ENCODE measurements around the gene KDM7A. TPM values are rescaled to one million over a fixed set of nuclear protein-coding genes. Genes with fewer than 3 reads are reported as not detected.

KDM7A gene
- total and polyA plus RNA-seq, 9 of the 15 experiments (the other 6 are each of a cell fraction or from before 2014, with no cell fraction given): 0.90 to 8.4 (median 7.0) TPM

DNA sequence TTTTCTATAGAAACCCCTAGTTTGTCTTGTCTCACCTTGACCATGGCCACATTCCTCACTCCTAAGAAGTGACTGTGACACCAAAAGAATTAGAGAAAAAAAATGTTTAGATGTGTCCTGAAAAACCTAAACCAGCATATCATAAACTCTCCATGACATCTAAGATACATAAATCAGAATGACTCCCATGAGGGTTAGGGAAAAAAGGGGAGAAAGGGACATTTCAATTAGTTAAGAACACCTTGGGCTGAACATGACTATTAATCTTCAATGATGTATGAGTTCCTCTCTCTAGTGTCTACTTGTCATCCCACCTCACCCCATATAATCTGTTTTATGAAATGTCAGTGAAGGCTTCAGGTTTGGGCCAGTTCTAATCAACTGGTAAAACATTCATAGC is 31.1 kb downstream of the KDM7A start (continued):
- TF ChIP-seq, protein P1, sequence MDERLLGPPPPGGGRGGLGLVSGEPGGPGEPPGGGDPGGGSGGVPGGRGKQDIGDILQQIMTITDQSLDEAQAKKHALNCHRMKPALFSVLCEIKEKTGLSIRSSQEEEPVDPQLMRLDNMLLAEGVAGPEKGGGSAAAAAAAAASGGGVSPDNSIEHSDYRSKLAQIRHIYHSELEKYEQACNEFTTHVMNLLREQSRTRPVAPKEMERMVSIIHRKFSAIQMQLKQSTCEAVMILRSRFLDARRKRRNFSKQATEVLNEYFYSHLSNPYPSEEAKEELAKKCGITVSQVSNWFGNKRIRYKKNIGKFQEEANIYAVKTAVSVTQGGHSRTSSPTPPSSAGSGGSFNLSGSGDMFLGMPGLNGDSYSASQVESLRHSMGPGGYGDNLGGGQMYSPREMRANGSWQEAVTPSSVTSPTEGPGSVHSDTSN (CRISPR knock-in tag; IDR thresholded peaks at IDR 0.05; ENCODE audit: low read depth): no peak
- TF ChIP-seq, protein P1 (tag; conservative IDR thresholded peaks at IDR 0.05; ENCODE audit: low read depth): peak; percentile 74
- 0 out of 2 replicates have a peak, but pooled peaks have one; percentile 27 for TF ChIP-seq ZNF316 (IDR thresholded peaks at IDR 0.05)
- TF ChIP-seq CBFA2T3 (IDR thresholded peaks at IDR 0.05): no peak
- TF ChIP-seq PRPF4 (IDR thresholded peaks at IDR 0.05; ENCODE audit: insufficient read depth, low read depth, low read length, poor library complexity, severe bottlenecking): no peak
- no peak for TF ChIP-seq MCM5 (IDR thresholded peaks at IDR 0.05; ENCODE audit: low read depth)
- no peak for TF ChIP-seq KDM4B (IDR thresholded peaks at IDR 0.05; ENCODE audit: borderline replicate concordance in 2 of 2, low read depth in 1 of 2)
- TF ChIP-seq C11orf30 (IDR thresholded peaks at IDR 0.05; ENCODE audit: low read depth): no peak
- no peak for TF ChIP-seq CHD4 (IDR thresholded peaks at IDR 0.05; ENCODE audit: insufficient read depth, insufficient replicate concordance, low read depth, low read length, poor library complexity, severe bottlenecking)
- no peak for TF ChIP-seq SREBF2 (CRISPR knock-in tag; IDR thresholded peaks at IDR 0.05)
- no peak for TF ChIP-seq MECOM (CRISPR knock-in tag; IDR thresholded peaks at IDR 0.05)
- TF ChIP-seq, protein P2, sequence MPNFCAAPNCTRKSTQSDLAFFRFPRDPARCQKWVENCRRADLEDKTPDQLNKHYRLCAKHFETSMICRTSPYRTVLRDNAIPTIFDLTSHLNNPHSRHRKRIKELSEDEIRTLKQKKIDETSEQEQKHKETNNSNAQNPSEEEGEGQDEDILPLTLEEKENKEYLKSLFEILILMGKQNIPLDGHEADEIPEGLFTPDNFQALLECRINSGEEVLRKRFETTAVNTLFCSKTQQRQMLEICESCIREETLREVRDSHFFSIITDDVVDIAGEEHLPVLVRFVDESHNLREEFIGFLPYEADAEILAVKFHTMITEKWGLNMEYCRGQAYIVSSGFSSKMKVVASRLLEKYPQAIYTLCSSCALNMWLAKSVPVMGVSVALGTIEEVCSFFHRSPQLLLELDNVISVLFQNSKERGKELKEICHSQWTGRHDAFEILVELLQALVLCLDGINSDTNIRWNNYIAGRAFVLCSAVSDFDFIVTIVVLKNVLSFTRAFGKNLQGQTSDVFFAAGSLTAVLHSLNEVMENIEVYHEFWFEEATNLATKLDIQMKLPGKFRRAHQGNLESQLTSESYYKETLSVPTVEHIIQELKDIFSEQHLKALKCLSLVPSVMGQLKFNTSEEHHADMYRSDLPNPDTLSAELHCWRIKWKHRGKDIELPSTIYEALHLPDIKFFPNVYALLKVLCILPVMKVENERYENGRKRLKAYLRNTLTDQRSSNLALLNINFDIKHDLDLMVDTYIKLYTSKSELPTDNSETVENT (CRISPR knock-in tag; IDR thresholded peaks at IDR 0.05): no peak
- no peak for TF ChIP-seq ZBTB1 (CRISPR knock-in tag; IDR thresholded peaks at IDR 0.05; ENCODE audit: borderline replicate concordance, low read depth)
- TF ChIP-seq MEIS2 (IDR thresholded peaks at IDR 0.05; ENCODE audit: partially characterized antibody): peak; percentile 58
- no peak for TF ChIP-seq BDP1 (IDR thresholded peaks at IDR 0.05; ENCODE audit: insufficient read depth, insufficient read length)
- no peak for TF ChIP-seq POLR2H (tag; IDR thresholded peaks at IDR 0.05; ENCODE audit: low read depth)

All from K562 (cell line).